Mesangial cell (primary cell): ENCODE data around the gene LIN52. TPM values are rescaled to one million over a fixed set of nuclear protein-coding genes. Genes with fewer than 3 reads are reported as not detected.

Experiments
- total RNA-seq: library from RNA; depleted of rRNA; stranded (reverse); fragments of >200 nt; gene quantifications from 2 replicates; pipeline ENCODE4 v1.2.3, GENCODE V29; 2015

The LIN52 gene
- total RNA-seq = 3.5 and 6.2 TPM in 2 replicates

GRCh38 chr14:74084277-74085046 lies at the start of gene LIN52, which contains the start of gene ALDH6A1:
Gene LIN52 (plus strand): TSS chr14:74084956. CDS start chr14:74084975, 19 bp downstream.
Gene ALDH6A1 (minus strand): TSS chr14:74084453. CDS start chr14:74084394, 59 bp downstream.

GRCh38 chr14:74238974-74239847 lies 154.5 kb downstream of the LIN52 start, which contains the start of gene VSX2:
Gene VSX2 (plus strand): TSS chr14:74239449. CDS start chr14:74239562, 113 bp downstream.

Other genes starting within 250 kb of the LIN52 start
- gene PTGR2, start 233.1 kb upstream of the LIN52 start, total RNA-seq = 3.9 and 4.7 TPM in 2 replicates
- 29.7 and 38.6 TPM in 2 replicates for gene ZNF410, start 198.1 kb upstream of the LIN52 start, total RNA-seq
- 0.81 and 2.7 TPM in 2 replicates for gene FAM161B, start 134.9 kb upstream of the LIN52 start, total RNA-seq
- 24.2 and 29.8 TPM in 2 replicates for gene COQ6, start 134.7 kb upstream of the LIN52 start, total RNA-seq
- 6.5 and 8.0 TPM in 2 replicates for gene ENTPD5, start 65.7 kb upstream of the LIN52 start, total RNA-seq
- gene BBOF1, start 65.6 kb upstream of the LIN52 start, total RNA-seq = 2.3 TPM in 2 replicates
- 4.1 and 10.5 TPM in 2 replicates for gene ALDH6A1, start 503 bp upstream of the LIN52 start, total RNA-seq
- gene VSX2, start 154.5 kb downstream of the LIN52 start, total RNA-seq = not detected in 2 replicates
- gene ABCD4, start 218.0 kb downstream of the LIN52 start, total RNA-seq = 28.5 and 46.0 TPM in 2 replicates